Measurements from ENCODE around the gene SNX9.

Gene SNX9

GRCh38 chr6:157841211-157841840, 18.3 kb downstream of the SNX9 start:
- TF ChIP-seq ZSCAN4 (tag by site-specific recombination; IDR thresholded peaks at IDR 0.05) (no peak), ZNF626 (tag by site-specific recombination; IDR thresholded peaks at IDR 0.05) (no peak), EGR2 (tag by site-specific recombination; IDR thresholded peaks at IDR 0.05; ENCODE audit: low read depth) (no peak), ZNF266 (tag by site-specific recombination; IDR thresholded peaks at IDR 0.05; ENCODE audit: low read depth) (peak; percentile 73; the same call in 1 of the 2 replicates), GLIS2 (tag by site-specific recombination; IDR thresholded peaks at IDR 0.05) (peak; percentile 54; the same call in 1 of the 2 replicates), CTCF (tag by site-specific recombination; IDR thresholded peaks at IDR 0.05) (no peak), PBX3 (CRISPR knock-in tag; IDR thresholded peaks at IDR 0.05) (no peak), OSR2 (tag by site-specific recombination; IDR thresholded peaks at IDR 0.05) (no peak), ZNF843 (tag by site-specific recombination; IDR thresholded peaks at IDR 0.05) (no peak), ZIC2 (tag by site-specific recombination; IDR thresholded peaks at IDR 0.05) (peak; percentile 47; the same call in 1 of the 2 replicates), GLIS1 (tag by site-specific recombination; IDR thresholded peaks at IDR 0.05) (peak; percentile 97), ZBTB10 (tag by site-specific recombination; IDR thresholded peaks at IDR 0.05) (no peak), ZNF560 (tag by site-specific recombination; IDR thresholded peaks at IDR 0.05; ENCODE audit: borderline replicate concordance) (no peak), ZNF324 (tag by site-specific recombination; IDR thresholded peaks at IDR 0.05) (no peak), ZBTB20 (tag by site-specific recombination; IDR thresholded peaks at IDR 0.05) (0 out of 2 replicates have a peak, but pooled peaks have one; percentile 26)
- POLR2A ChIA-PET: no interaction called here
- Histone ChIP-seq H3K27ac (ENCODE audit: extremely low read depth, low read depth, low read length) (no peak overlapping the region), H3K4me3 (ENCODE audit: low read depth, low read length) (no peak overlapping the region), H3K4me1 (ENCODE audit: control insufficient read depth, insufficient read depth, low read length) (peaks cover 20% of the 10 kb centered on the region), H3K36me3 (ENCODE audit: control insufficient read depth in 2 of 2, insufficient read depth in 1 of 2, low read length in 2 of 2) (no peaks in the 10 kb centered on the region), H3K9me3 (ENCODE audit: control insufficient read depth, insufficient read depth, low read depth, low read length) (no peaks in the 10 kb centered on the region)
- CTCF ChIA-PET: interaction anchor here (1.3 kb wide), 1 partner anchor 85 kb away, joined by 5 read pairs; no protein-coding TSS in a partner anchor

GRCh38 chr6:157842212-157842611, 19.2 kb downstream of the SNX9 start:
- Histone ChIP-seq H3K27ac (ENCODE audit: extremely low read depth, low read depth, low read length) (no peak overlapping the region), H3K4me1 (ENCODE audit: control insufficient read depth, insufficient read depth, low read length) (peaks cover 20% of the 10 kb centered on the region), H3K9me3 (ENCODE audit: control insufficient read depth, insufficient read depth, low read depth, low read length) (no peaks in the 10 kb centered on the region), H3K36me3 (ENCODE audit: control insufficient read depth in 2 of 2, insufficient read depth in 1 of 2, low read length in 2 of 2) (no peaks in the 10 kb centered on the region), H3K4me3 (ENCODE audit: low read depth, low read length) (no peak overlapping the region)
- CTCF ChIA-PET: no interaction called here
- POLR2A ChIA-PET: no interaction called here
- TF ChIP-seq ZNF677 (tag by site-specific recombination; IDR thresholded peaks at IDR 0.05) (no peak), OSR2 (tag by site-specific recombination; IDR thresholded peaks at IDR 0.05) (no peak), ZNF146 (tag by site-specific recombination; IDR thresholded peaks at IDR 0.05) (no peak), ZSCAN5A (tag by site-specific recombination; IDR thresholded peaks at IDR 0.05) (no peak), KLF7 (tag by site-specific recombination; IDR thresholded peaks at IDR 0.05; ENCODE audit: borderline replicate concordance) (no peak), ZNF596 (tag by site-specific recombination; IDR thresholded peaks at IDR 0.05) (no peak), ZNF529 (tag by site-specific recombination; IDR thresholded peaks at IDR 0.05; ENCODE audit: insufficient replicate concordance) (no peak), ZNF629 (tag by site-specific recombination; IDR thresholded peaks at IDR 0.05) (no peak), ZNF416 (tag by site-specific recombination; IDR thresholded peaks at IDR 0.05) (no peak), ZNF280D (tag by site-specific recombination; IDR thresholded peaks at IDR 0.05) (no peak)

Data from HEK293 (cell line).